ENCODE results near the gene ZBTB7A.

The ZBTB7A gene

DNA sequence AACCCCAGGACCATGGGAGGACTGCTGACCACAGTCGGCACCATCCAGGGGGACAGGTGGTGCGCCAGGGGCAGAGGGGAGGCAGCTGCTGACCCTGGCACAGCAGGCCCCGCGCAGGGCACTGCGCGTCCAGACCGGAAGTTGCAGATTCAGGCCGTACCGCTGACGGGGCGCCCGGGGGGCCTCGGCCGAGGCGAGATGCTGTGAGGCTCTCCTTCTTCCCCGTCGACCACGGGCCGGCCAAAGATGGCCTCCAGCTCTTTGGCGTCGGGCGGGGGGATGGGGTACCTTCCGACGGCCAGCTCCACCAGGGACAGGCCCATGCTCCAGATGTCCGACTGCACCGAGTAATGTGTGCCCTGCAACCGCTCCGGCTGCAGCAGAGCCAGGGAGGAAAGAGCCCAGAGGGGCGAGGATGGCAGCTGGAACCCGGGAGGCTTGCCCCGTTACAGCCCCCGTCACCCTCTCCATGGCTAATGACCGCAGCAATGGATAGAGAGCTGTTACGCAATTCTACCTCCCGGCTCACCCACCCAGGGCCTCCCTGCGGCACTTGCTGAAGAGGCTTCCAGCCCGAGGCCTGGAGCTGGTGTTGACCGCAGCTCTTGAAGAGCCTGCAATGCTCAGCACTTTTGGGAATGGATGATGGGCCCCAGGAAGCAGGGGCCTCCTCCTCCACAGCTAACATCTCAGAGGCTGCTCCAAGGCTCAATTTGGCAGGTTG, 32.5 kb upstream of the ZBTB7A start:
- no peak overlapping the region for H3K4me3 ChIP-seq (ENCODE audit: low read depth, low read length)
- TF ChIP-seq CTCF (conservative IDR thresholded peaks at IDR 0.05; ENCODE audit: low read depth, low read length), result no peak
- no peak for DNase-seq (ENCODE audit: low read depth)

DNA sequence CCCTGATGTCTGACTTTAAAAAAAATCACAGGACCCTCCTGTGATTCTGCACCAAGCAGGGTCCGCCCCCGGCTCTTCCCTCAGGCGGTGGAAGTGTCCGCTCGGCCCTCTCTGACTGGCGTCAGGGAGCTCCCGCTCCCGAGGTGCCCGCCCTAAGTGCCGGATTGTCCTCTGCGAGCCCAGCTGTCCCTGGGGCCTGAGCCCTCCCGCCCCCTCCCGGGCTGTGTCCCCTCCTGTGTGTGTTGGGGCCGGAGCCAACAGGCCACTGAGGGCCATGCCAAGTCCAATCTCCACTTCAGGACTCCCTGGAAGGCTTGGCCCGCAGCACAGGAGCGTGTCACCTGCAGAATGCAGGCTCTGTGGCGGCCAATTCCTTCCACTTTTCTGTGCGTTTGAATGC, 31.8 kb upstream of the ZBTB7A start:
- TF ChIP-seq CTCF (conservative IDR thresholded peaks at IDR 0.05; ENCODE audit: low read depth, low read length), result no peak
- no peak for DNase-seq (ENCODE audit: low read depth)
- H3K4me3 ChIP-seq (ENCODE audit: low read depth, low read length), result no peak overlapping the region

DNA sequence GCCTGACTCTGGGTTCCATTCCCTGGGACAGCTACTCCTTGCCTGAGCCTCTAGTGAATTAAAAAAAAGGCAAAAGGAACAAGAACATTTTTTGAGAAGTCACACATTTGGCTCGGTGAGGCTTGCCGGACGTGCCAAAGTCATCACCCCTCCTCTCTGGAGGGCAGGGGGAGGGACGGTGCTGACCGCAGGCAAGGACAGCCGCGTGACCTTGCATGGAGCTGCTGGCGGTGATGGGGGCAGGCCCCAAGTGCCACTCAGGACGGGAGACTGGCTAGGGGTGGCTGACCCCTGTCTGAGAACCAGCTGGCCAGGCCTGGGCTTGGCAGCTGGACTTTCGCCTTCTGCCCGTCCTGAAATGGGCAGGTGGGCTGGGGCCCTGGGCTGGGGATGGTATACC, 30.8 kb upstream of the ZBTB7A start:
- H3K4me3 ChIP-seq (ENCODE audit: low read depth, low read length), result no peak overlapping the region
- DNase-seq (ENCODE audit: low read depth), result no peak
- no peak for TF ChIP-seq CTCF (conservative IDR thresholded peaks at IDR 0.05; ENCODE audit: low read depth, low read length)

DNA sequence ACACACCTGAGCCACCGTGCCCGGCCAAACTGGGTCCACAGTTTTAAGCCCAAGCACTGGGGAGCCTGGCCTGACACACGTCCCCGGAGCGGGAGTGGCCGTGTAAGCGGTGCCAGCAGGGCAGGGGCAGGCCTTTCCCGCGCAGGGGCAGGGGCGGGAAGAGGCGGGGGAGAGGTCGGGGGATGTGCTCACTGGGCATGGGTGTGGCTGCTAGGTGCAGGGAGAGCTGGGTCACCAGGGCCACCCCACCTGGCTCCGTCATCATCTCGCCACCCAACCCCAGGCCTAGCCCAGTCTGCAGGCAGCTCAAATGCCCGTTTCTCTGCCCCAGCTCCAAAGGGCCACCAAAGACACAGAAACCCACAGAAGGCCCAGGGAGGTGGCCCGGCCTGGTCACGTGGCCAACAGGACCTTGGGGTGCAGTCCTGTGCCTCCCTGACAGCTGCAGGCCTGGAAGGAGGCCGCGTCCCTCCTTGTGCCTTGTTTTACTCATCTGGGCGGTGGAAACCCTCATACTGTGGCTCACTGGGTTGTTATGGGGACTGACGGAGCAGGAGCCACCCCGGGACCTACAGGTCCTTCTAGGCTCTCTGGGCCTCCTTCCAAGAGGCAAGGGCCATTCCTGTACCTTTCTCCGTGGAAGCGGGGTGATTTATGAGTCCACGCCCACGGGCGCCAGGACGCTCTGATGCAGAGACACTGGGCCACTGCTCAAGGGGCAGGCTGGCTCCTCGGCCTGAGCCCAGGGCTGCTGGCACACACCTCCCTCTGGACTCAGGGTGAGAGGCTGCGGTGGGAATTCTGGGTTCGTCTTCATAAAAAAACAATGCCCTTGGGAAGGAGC, 29.6 kb upstream of the ZBTB7A start:
- DNase-seq (ENCODE audit: low read depth), result no peak
- TF ChIP-seq CTCF (conservative IDR thresholded peaks at IDR 0.05; ENCODE audit: low read depth, low read length), result no peak
- H3K4me3 ChIP-seq (ENCODE audit: low read depth, low read length), result no peak overlapping the region

- H3K4me3 ChIP-seq (ENCODE audit: low read depth, low read length), result no peak overlapping the region
- TF ChIP-seq CTCF (conservative IDR thresholded peaks at IDR 0.05; ENCODE audit: low read depth, low read length), result no peak
- no peak for DNase-seq (ENCODE audit: low read depth)
Measured at GRCh38 chr19:4095488-4095844, 28.8 kb upstream of the ZBTB7A start.

- H3K4me3 ChIP-seq (ENCODE audit: low read depth, low read length), result no peak overlapping the region
- TF ChIP-seq CTCF (conservative IDR thresholded peaks at IDR 0.05; ENCODE audit: low read depth, low read length), result no peak
- DNase-seq (ENCODE audit: low read depth), result no peak
Measured at GRCh38 chr19:4094761-4095487, 28.2 kb upstream of the ZBTB7A start.

All from choroid plexus epithelial cell (primary cell).